ENCODE data around the gene AHSG.
"Not testable (repeated sequence)": the region's sequence is repeated elsewhere in the genome, so short reads cannot be mapped to it uniquely, and the experiment has no call there.

DNA sequence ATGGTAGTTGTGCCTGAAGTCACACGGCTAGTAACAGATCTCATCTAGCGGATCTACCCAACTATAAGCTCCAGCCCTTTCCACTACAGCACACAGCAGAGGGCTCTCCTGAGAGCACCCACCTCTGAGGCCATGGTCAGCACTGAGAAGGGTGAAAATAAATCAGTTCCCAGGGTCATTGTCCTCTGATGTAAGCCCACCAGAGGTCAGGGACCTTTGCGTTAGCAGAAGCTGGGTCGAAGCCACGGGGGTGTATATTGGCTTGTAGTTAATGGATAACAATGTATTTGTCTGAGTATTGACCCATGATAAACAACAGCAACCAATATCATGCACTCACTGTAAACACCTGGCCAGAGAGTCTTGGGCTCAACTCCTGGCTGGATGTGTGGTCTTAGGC is 21.3 kb downstream of the AHSG start:
- TF ChIP-seq, protein P1, sequence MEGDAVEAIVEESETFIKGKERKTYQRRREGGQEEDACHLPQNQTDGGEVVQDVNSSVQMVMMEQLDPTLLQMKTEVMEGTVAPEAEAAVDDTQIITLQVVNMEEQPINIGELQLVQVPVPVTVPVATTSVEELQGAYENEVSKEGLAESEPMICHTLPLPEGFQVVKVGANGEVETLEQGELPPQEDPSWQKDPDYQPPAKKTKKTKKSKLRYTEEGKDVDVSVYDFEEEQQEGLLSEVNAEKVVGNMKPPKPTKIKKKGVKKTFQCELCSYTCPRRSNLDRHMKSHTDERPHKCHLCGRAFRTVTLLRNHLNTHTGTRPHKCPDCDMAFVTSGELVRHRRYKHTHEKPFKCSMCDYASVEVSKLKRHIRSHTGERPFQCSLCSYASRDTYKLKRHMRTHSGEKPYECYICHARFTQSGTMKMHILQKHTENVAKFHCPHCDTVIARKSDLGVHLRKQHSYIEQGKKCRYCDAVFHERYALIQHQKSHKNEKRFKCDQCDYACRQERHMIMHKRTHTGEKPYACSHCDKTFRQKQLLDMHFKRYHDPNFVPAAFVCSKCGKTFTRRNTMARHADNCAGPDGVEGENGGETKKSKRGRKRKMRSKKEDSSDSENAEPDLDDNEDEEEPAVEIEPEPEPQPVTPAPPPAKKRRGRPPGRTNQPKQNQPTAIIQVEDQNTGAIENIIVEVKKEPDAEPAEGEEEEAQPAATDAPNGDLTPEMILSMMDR (IDR thresholded peaks at IDR 0.05), result not testable (repeated sequence)
- TF ChIP-seq EZH2 (IDR thresholded peaks at IDR 0.05; ENCODE audit: borderline replicate concordance, insufficient read depth, low read depth, low read length, poor library complexity, severe bottlenecking), result not testable (repeated sequence)

Data from B cell (primary cell).